SU-DHL-6 (cell line): ENCODE results near the gene ADAM10.

ENCODE experiments used
- CTCF ChIP-seq: fragments of 200-600 bp; sonication (generic); IDR thresholded peaks from one replicate; pipeline ENCODE4 v1.5.1; 2017; ENCODE audit warnings: antibody characterized with exemption, mild to moderate bottlenecking, low read length, moderate library complexity; ENCODE audit not compliant: insufficient read depth, poor library complexity, severe bottlenecking
- EZH2phosphoT487 ChIP-seq: fragments of 200-600 bp; sonication (generic), shearing (Covaris generic); conservative IDR thresholded peaks from 2 replicates; pipeline ENCODE4 v1.6.1; 2018; ENCODE audit warnings: mild to moderate bottlenecking, antibody characterized with exemption, low read length, moderate library complexity, mixed read lengths

DNA sequence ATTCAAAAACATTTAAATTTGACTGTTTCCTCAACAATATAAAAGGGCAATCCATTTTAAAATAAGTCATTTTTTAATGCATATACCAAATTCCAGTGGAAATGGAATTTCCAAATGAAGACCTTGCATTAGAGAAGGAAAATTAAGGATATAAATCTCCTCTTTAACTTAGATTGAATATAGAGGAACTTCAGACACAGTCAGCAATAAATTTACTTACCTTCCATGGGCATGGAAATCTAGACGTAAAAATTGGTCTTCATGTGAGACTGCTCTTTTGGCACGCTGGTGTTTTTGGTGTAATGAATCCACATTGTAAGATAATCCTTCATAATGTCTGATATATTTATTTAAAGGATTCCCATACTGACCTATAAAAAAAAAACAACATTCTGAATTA, 32.1 kb downstream of the ADAM10 start:
- TF ChIP-seq CTCF, result no peak
- no peak for TF ChIP-seq EZH2phosphoT487
